GM06990 (cell line): ENCODE data around the gene RACGAP1.
A peak's percentile ranks its signal among the peaks of the same experiment; 100 is the strongest.

Experiments
- DNase-seq: peaks from one replicate; pipeline ENCODE4 v3.0.0-alpha.2; 2011; ENCODE audit not compliant: insufficient read length; ENCODE audit errors: extremely low read depth
- H3K27me3 ChIP-seq: replicated peaks from 2 replicates; pipeline ENCODE4 v1.6.0; 2011; ENCODE audit warnings: low read length; ENCODE audit not compliant: control insufficient read depth, insufficient read depth
- H3K36me3 ChIP-seq: 2 replicates; pipeline ENCODE4 v1.5.1; 2011; ENCODE audit warnings: low read length; ENCODE audit not compliant: control insufficient read depth, insufficient read depth
- H3K4me3 ChIP-seq: replicated peaks from 2 replicates; pipeline ENCODE4 v1.5.1; 2011; ENCODE audit warnings: low read depth, mild to moderate bottlenecking, control low read depth, low read length
- CTCF ChIP-seq: IDR thresholded peaks from 2 replicates; pipeline ENCODE4 v1.5.1; 2011; ENCODE audit warnings: low read length, control low read depth, mild to moderate bottlenecking, inconsistent platforms; ENCODE audit not compliant: insufficient read depth, poor library complexity, severe bottlenecking

The RACGAP1 gene

GRCh38 chr12:49969027-49969426 lies 56.3 kb downstream of the RACGAP1 start:
- H3K36me3 ChIP-seq: no peaks in the 10 kb centered on the region
- peaks cover 1% of the 10 kb centered on the region for H3K27me3 ChIP-seq
- H3K4me3 ChIP-seq: no peak overlapping the region
- DNase-seq: no peak
- no peak for TF ChIP-seq CTCF

GRCh38 chr12:49968471-49968870 lies 56.8 kb downstream of the RACGAP1 start:
- H3K4me3 ChIP-seq: no peak overlapping the region
- DNase-seq: no peak
- peaks cover 1% of the 10 kb centered on the region for H3K27me3 ChIP-seq
- H3K36me3 ChIP-seq: no peaks in the 10 kb centered on the region
- TF ChIP-seq CTCF: no peak

GRCh38 chr12:49967777-49968250 lies 57.5 kb downstream of the RACGAP1 start:
- DNase-seq: no peak
- H3K4me3 ChIP-seq: no peak overlapping the region
- TF ChIP-seq CTCF: no peak
- H3K27me3 ChIP-seq: peaks cover 1% of the 10 kb centered on the region
- no peaks in the 10 kb centered on the region for H3K36me3 ChIP-seq

- TF ChIP-seq CTCF: peak; percentile 93
- Histone ChIP-seq H3K4me3 (no peak overlapping the region), H3K27me3 (peaks cover 1% of the 10 kb centered on the region), H3K36me3 (no peaks in the 10 kb centered on the region)
- peak; percentile 87 for DNase-seq
Observed at GRCh38 chr12:49967042-49967776, 58.1 kb downstream of the RACGAP1 start.

GRCh38 chr12:49966511-49967041 lies 58.7 kb downstream of the RACGAP1 start:
- Histone ChIP-seq H3K4me3 (no peak overlapping the region), H3K27me3 (peaks cover 1% of the 10 kb centered on the region), H3K36me3 (no peaks in the 10 kb centered on the region)
- no peak for TF ChIP-seq CTCF
- DNase-seq: no peak

GRCh38 chr12:49965836-49966235 lies 59.5 kb downstream of the RACGAP1 start:
- DNase-seq: no peak
- H3K36me3 ChIP-seq: no peaks in the 10 kb centered on the region
- no peak for TF ChIP-seq CTCF
- peaks cover 2% of the 10 kb centered on the region for H3K27me3 ChIP-seq
- H3K4me3 ChIP-seq: no peak overlapping the region
